ENCODE data around the gene FRY.

GRCh38 chr13:32248801-32249200 lies 217.2 kb downstream of the FRY start:
- TF ChIP-seq CTCF (IDR thresholded peaks at IDR 0.05) (no peak), POLR2A (IDR thresholded peaks at IDR 0.05) (no peak), POLR2AphosphoS5 (IDR thresholded peaks at IDR 0.05) (no peak)
